CD1c-positive myeloid dendritic cell (primary cell): ENCODE measurements around the gene C1QTNF7.
A peak's percentile ranks its signal among the peaks of the same experiment; 100 is the strongest.

ENCODE experiments used
- DNase-seq: peaks from one replicate; pipeline ENCODE4 v3.0.0-alpha.2; 2016; ENCODE audit errors: extremely low spot score

The C1QTNF7 gene

GRCh38 chr4:15457406-15458201, 29.8 kb downstream of the C1QTNF7 start:
- DNase-seq, result peak; percentile 54

GRCh38 chr4:15458616-15459015, 30.8 kb downstream of the C1QTNF7 start:
- DNase-seq, result no peak

- no peak for DNase-seq
These were observed 31.9 kb downstream of the C1QTNF7 start for GRCh38 chr4:15459706-15460105.

GRCh38 chr4:15466596-15466995, 38.8 kb downstream of the C1QTNF7 start:
- no peak for DNase-seq

GRCh38 chr4:15469402-15470127, 41.7 kb downstream of the C1QTNF7 start, which contains the start of gene CC2D2A:
CC2D2A (plus strand) TSS chr4:15469882; CDS start chr4:15475933, 6,051 bp downstream.
- DNase-seq, result peak; percentile 13

GRCh38 chr4:15470128-15470475, 42.3 kb downstream of the C1QTNF7 start:
- DNase-seq, result no peak

- DNase-seq, result no peak
These were observed 48.6 kb downstream of the C1QTNF7 start for GRCh38 chr4:15476396-15476795.

- DNase-seq, result no peak
These were observed 50.9 kb downstream of the C1QTNF7 start for GRCh38 chr4:15478724-15479088.

- peak; percentile 28 for DNase-seq
These were observed 51.5 kb downstream of the C1QTNF7 start for GRCh38 chr4:15479089-15479912.

GRCh38 chr4:15479913-15480185, 52.0 kb downstream of the C1QTNF7 start:
- no peak for DNase-seq

- no peak for DNase-seq
These were observed 54.3 kb downstream of the C1QTNF7 start for GRCh38 chr4:15481961-15482745.

GRCh38 chr4:15482842-15483241, 55.0 kb downstream of the C1QTNF7 start:
- DNase-seq, result no peak

- DNase-seq, result no peak
These were observed 60.3 kb downstream of the C1QTNF7 start for GRCh38 chr4:15488136-15488535.

GRCh38 chr4:15488658-15489470, 61.0 kb downstream of the C1QTNF7 start:
- DNase-seq, result no peak

GRCh38 chr4:15489551-15489950, 61.7 kb downstream of the C1QTNF7 start:
- DNase-seq, result no peak

- no peak for DNase-seq
These were observed 65.6 kb downstream of the C1QTNF7 start for GRCh38 chr4:15493411-15493810.

GRCh38 chr4:15495621-15496020, 67.8 kb downstream of the C1QTNF7 start:
- peak; percentile 23 for DNase-seq
